ENCODE data around the gene CRYBG1.

DNA sequence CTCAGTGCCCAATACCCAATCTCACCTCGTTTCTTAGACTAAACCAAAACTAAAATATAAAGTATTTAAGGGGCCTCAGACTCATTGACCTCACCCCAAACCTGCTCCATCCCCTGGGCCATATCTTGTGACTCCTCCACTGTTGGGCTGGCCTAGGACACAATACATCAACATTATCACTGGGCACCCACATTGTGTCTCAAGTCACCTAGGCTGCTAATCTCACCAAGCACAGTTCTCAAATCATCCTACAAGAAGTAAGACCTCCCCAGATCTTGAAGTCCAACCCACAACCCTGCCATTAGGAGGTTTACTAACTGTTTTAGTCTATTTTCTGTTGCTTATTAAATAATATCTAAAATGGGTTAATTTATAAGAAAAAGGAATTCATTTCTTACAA lies 96.2 kb downstream of the CRYBG1 start:
- TF ChIP-seq, protein P1, sequence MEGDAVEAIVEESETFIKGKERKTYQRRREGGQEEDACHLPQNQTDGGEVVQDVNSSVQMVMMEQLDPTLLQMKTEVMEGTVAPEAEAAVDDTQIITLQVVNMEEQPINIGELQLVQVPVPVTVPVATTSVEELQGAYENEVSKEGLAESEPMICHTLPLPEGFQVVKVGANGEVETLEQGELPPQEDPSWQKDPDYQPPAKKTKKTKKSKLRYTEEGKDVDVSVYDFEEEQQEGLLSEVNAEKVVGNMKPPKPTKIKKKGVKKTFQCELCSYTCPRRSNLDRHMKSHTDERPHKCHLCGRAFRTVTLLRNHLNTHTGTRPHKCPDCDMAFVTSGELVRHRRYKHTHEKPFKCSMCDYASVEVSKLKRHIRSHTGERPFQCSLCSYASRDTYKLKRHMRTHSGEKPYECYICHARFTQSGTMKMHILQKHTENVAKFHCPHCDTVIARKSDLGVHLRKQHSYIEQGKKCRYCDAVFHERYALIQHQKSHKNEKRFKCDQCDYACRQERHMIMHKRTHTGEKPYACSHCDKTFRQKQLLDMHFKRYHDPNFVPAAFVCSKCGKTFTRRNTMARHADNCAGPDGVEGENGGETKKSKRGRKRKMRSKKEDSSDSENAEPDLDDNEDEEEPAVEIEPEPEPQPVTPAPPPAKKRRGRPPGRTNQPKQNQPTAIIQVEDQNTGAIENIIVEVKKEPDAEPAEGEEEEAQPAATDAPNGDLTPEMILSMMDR (optimal IDR thresholded peaks at IDR 0.05 in 1 of 3, IDR thresholded peaks at IDR 0.05 in 1 of 3, conservative IDR thresholded peaks at IDR 0.05 in 1 of 3; ENCODE audit: extremely low read depth in 1 of 3, insufficient read depth in 2 of 3, low read length in 3 of 3), result no peak
- TF ChIP-seq EZH2 (IDR thresholded peaks at IDR 0.05; ENCODE audit: low read length), result no peak
